ENCODE results near the gene EHD4. TPM values are rescaled to one million over a fixed set of nuclear protein-coding genes. Genes with fewer than 3 reads are reported as not detected.

The EHD4 gene
- polyA plus RNA-seq, 1 of the 3 experiments (the other 2 are of a cell fraction) = 17.5 TPM

DNA sequence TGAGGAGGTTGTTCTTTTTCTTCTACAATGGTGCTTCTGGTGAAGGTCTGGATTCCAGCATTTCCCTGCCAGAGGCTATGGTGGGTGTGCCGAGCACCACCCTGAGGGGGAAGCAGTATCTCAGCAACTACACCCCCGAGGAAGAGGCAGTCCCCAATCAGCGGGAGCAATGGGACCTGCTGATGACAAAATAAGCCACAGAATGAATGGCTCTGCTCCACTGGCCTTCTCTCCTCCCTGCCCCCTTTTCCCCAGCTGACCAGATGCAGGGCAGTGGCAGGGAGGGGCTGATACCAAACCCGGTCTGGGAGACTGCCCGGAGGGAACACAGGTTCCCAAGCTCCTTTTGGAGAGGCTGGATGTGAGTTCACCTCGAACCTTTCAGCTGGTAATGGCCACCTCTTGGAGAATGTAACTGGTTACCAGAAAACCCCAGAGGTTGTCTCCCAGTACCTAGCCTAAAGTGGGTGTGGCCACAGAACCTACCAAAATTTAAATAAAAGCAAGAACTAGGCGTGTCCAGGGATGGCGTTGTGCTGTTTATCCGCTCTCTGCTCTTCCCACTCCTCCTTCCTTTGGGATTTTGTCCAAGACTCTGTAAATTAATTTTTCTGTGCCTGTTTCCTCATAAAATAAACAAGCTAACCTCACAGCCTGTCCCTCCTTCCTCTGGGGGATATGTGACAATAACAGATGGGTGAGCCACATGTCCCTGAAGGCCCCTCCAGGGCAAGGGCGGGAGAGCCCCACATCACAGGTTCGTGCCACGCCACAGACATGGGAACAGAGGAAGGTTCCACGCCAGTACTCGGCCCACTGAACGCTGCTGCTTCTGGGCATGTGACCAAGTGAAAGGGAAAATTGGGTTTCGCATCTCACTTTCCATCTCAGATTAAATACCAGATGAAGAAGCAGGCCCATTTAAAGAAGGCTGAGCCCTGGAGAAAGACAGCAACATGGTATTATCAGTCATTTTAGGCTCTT lies 43.4 kb downstream of the EHD4 start:
- ChIA-PET CTCF (interaction anchor here (1.1 to 1.2 kb wide), 3 partner anchors 10 to 24 kb away, joined by 3 to 5 read pairs (median 4); no protein-coding TSS in a partner anchor), POLR2A (no interaction called here)
- H3K4me1 ChIP-seq (ENCODE audit: control insufficient read depth in 1 of 2, insufficient read depth in 2 of 2, low read depth in 1 of 2, low read length in 1 of 2) = peaks cover 14 to 29% of the 10 kb centered on the region in 2 experiments
- H4K20me1 ChIP-seq (ENCODE audit: insufficient read depth) = no peaks in the 10 kb centered on the region
- H3K9ac ChIP-seq = no peak overlapping the region
- H3K9me2 ChIP-seq = no peaks in the 10 kb centered on the region
- H3K4me3 ChIP-seq (ENCODE audit: low read depth in 2 of 2, low read length in 1 of 2) = no peak overlapping the region
- peaks cover 0 to 7% of the 10 kb centered on the region in 2 experiments for H3K36me3 ChIP-seq (replicated peaks in 1 of 2; ENCODE audit: control insufficient read depth in 1 of 2, insufficient read depth in 2 of 2, low read length in 1 of 2)
- H2AFZ ChIP-seq (ENCODE audit: low read depth) = no peak overlapping the region
- H3K27me3 ChIP-seq (ENCODE audit: insufficient read depth) = no peaks in the 10 kb centered on the region
- WGBS (ENCODE audit: low lambda C conversion rate) = 82% methylated on average over 16 of the region's 16 CpGs
- TF ChIP-seq FOXM1 (IDR thresholded peaks at IDR 0.05; ENCODE audit: low read depth) (no peak), GATA2 (CRISPR knock-in tag; IDR thresholded peaks at IDR 0.05) (peak; percentile 51)
- H3K27ac ChIP-seq (ENCODE audit: low read depth in 2 of 2, low read length in 1 of 2) = peak overlapping the region; percentile 43 to 76; a peak in 3 of 4 replicates
- H3K4me2 ChIP-seq = no peak overlapping the region
- DNase-seq = peak; percentile 60
- peaks cover 8% of the 10 kb centered on the region for H3K79me2 ChIP-seq (ENCODE audit: insufficient read depth)
- peaks cover 7% of the 10 kb centered on the region for H3F3A ChIP-seq (replicated peaks; ENCODE audit: insufficient read depth)
- H3K9me3 ChIP-seq = no peaks in the 10 kb centered on the region

DNA sequence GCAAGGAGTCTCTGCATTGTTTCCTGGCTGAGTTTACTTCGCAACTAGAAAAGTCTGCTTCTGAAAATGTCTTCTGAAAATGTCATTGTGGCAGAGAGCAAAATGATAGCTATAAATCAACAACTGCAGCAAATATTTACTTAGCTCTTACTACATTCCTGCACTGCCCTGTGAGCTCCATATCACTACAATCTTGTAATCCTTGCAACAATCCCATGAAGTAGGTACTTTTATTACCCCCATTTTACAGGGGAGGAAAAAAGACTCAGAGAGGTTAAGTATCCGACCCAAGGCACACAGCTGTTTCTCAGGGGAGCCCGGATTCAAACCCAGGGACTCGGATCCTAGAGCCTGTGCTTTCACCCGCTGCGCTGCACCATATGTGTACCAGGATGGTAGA lies 44.3 kb downstream of the EHD4 start:
- Histone ChIP-seq H3K4me1 (ENCODE audit: control insufficient read depth in 1 of 2, insufficient read depth in 2 of 2, low read depth in 1 of 2, low read length in 1 of 2) (peaks cover 14 to 23% of the 10 kb centered on the region in 2 experiments), H3K36me3 (replicated peaks in 1 of 2; ENCODE audit: control insufficient read depth in 1 of 2, insufficient read depth in 2 of 2, low read length in 1 of 2) (peaks cover 0 to 9% of the 10 kb centered on the region in 2 experiments), H3K27me3 (ENCODE audit: insufficient read depth) (no peaks in the 10 kb centered on the region), H3K79me2 (ENCODE audit: insufficient read depth) (peaks cover 8% of the 10 kb centered on the region), H3K4me3 (ENCODE audit: low read depth in 2 of 2, low read length in 1 of 2) (no peak overlapping the region), H2AFZ (ENCODE audit: low read depth) (no peak overlapping the region), H3F3A (replicated peaks; ENCODE audit: insufficient read depth) (peaks cover 7% of the 10 kb centered on the region), H4K20me1 (ENCODE audit: insufficient read depth) (no peaks in the 10 kb centered on the region), H3K9ac (no peak overlapping the region), H3K9me2 (no peaks in the 10 kb centered on the region), H3K27ac (ENCODE audit: low read depth in 2 of 2, low read length in 1 of 2) (no peak overlapping the region), H3K9me3 (no peaks in the 10 kb centered on the region), H3K4me2 (no peak overlapping the region)
- ChIA-PET POLR2A (no interaction called here), CTCF (interaction anchor here (1.1 to 1.2 kb wide), 2 partner anchors 11 to 21 kb away, joined by 3 to 4 read pairs; no protein-coding TSS in a partner anchor)
- 88% methylated on average over 6 of the region's 6 CpGs for WGBS (ENCODE audit: low lambda C conversion rate)
- TF ChIP-seq TAF1 (IDR thresholded peaks at IDR 0.05; ENCODE audit: borderline replicate concordance, low read depth, low read length) (no peak), EP300 (IDR thresholded peaks at IDR 0.05; ENCODE audit: borderline replicate concordance in 1 of 2, low read depth in 1 of 2, low read length in 1 of 2) (no peak), MEF2A (IDR thresholded peaks at IDR 0.05; ENCODE audit: borderline replicate concordance, low read depth) (no peak), MXI1 (IDR thresholded peaks at IDR 0.05; ENCODE audit: low read depth, low read length) (no peak), ELF1 (IDR thresholded peaks at IDR 0.05) (no peak)
- TF ChIP-seq, protein P1, sequence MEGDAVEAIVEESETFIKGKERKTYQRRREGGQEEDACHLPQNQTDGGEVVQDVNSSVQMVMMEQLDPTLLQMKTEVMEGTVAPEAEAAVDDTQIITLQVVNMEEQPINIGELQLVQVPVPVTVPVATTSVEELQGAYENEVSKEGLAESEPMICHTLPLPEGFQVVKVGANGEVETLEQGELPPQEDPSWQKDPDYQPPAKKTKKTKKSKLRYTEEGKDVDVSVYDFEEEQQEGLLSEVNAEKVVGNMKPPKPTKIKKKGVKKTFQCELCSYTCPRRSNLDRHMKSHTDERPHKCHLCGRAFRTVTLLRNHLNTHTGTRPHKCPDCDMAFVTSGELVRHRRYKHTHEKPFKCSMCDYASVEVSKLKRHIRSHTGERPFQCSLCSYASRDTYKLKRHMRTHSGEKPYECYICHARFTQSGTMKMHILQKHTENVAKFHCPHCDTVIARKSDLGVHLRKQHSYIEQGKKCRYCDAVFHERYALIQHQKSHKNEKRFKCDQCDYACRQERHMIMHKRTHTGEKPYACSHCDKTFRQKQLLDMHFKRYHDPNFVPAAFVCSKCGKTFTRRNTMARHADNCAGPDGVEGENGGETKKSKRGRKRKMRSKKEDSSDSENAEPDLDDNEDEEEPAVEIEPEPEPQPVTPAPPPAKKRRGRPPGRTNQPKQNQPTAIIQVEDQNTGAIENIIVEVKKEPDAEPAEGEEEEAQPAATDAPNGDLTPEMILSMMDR (IDR thresholded peaks at IDR 0.05) = no peak
- TF ChIP-seq, protein P2, sequence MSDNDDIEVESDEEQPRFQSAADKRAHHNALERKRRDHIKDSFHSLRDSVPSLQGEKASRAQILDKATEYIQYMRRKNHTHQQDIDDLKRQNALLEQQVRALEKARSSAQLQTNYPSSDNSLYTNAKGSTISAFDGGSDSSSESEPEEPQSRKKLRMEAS (IDR thresholded peaks at IDR 0.05; ENCODE audit: low read depth) = no peak
- no peak for DNase-seq

Data from SK-N-SH (cell line).